H1 (cell line): Measurements from ENCODE around the gene SCN2B. TPM values are rescaled to one million over a fixed set of nuclear protein-coding genes. Genes with fewer than 3 reads are reported as not detected.

Experiments used
- CBX5 ChIP-seq: fragments of 300-800, 300-1000 bp; sonication (generic); IDR thresholded peaks from 2 replicates; pipeline ENCODE4 v1.7.1; 2016; ENCODE audit warnings: antibody characterized with exemption, low read length, low read depth
- HDAC6 ChIP-seq: IDR thresholded peaks from one replicate; pipeline ENCODE4 v1.7.1; 2012; ENCODE audit warnings: low read depth, mild to moderate bottlenecking, inconsistent platforms, low read length, moderate library complexity
- KDM5A ChIP-seq: fragments of 200-600 bp; IDR thresholded peaks from 2 replicates; pipeline ENCODE4 v1.7.1; 2012; ENCODE audit warnings: mild to moderate bottlenecking, low read length, inconsistent platforms, mixed read lengths
- RFX5 ChIP-seq: IDR thresholded peaks from 2 replicates; pipeline ENCODE4 v1.6.1; 2011; ENCODE audit warnings: low read depth, low read length, improper control_type of control experiment, borderline replicate concordance
- RXRA ChIP-seq: IDR thresholded peaks from 2 replicates; pipeline ENCODE4 v1.6.1; 2011; ENCODE audit warnings: low read depth, mild to moderate bottlenecking, low read length, moderate library complexity; ENCODE audit not compliant: insufficient read depth
- TAF1 ChIP-seq: IDR thresholded peaks from 2 replicates; pipeline ENCODE4 v1.6.1; 2011; ENCODE audit warnings: mild to moderate bottlenecking, low read depth, low read length
- polyA plus RNA-seq, 7 experiments: library from polyadenylated mRNA; depleted of rRNA in 3 of 7; stranded (reverse) in 5 of 7; unstranded in 2 of 7; fragments of >200 nt in 5 of 7; fragments of 200-250 nt in 2 of 7; gene quantifications; 1 replicate in 5 of 7; 2 replicates in 1 of 7; 4 replicates in 1 of 7; pipeline versions ENCODE4 v1.2.1 to v1.2.3, GENCODE V29; 2011 to 2013; ENCODE audit warnings: missing spikeins in 2 of 7, mixed read lengths in 2 of 7
- total RNA-seq: library from RNA; stranded (reverse); fragmentation: NEBNext Ultra II Directional; extraction: Animal tissue kit (Norgen Biotek cat#: 25700); gene quantifications from 2 replicates; pipeline ENCODE4 v1.2.1, GENCODE V29; 2021

The SCN2B gene
- total and polyA plus RNA-seq, 2 of the 8 experiments (the other 6 are each of a cell fraction or from before 2014, with no cell fraction given), result 0.14 to 0.24 TPM

DNA sequence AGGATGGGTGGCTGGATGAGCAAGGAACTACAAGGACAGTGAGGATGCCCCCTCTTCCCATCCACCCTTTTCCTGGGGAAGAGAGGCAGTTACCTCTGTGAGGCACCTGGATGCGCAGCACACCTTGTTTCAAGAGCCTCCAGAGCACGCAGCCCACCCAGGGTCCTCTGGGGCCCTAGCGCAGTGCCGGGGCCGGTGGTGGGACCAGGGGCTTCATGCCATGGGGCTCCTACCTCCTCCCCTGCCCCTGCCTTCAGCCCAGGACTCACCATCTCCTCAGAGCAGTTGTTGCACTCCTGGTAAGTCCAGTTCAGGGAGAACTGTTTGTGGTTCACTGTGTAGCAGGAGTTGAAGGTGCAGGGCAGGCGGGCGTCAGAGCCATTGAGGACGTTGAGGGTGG, 8.1 kb downstream of the SCN2B start (continued):
- TF ChIP-seq HDAC6, result no peak
- no peak for TF ChIP-seq RXRA
- TF ChIP-seq KDM5A, result no peak
- no peak for TF ChIP-seq TAF1
- no peak for TF ChIP-seq RFX5
- TF ChIP-seq CBX5, result no peak
